ENCODE results near the gene TFAM.
"Not testable (repeated sequence)": the region's sequence is repeated elsewhere in the genome, so short reads cannot be mapped to it uniquely, and the experiment has no call there.

TFAM gene

GRCh38 chr10:58409956-58410610 lies 24.9 kb downstream of the TFAM start:
- Histone ChIP-seq H3K9me3 (ENCODE audit: control insufficient read depth, low read length) (no peaks in the 10 kb centered on the region), H3K9ac (ENCODE audit: low read length) (no peak overlapping the region), H3K4me1 (ENCODE audit: control insufficient read depth, insufficient read depth, low read length) (peaks cover 13% of the 10 kb centered on the region), H3K27me3 (replicated peaks; ENCODE audit: control insufficient read depth, insufficient read depth, low read length) (no peaks in the 10 kb centered on the region), H3K36me3 (ENCODE audit: control insufficient read depth, insufficient read depth, low read length, severe bottlenecking) (no peaks in the 10 kb centered on the region), H3K4me3 (ENCODE audit: low read length) (no peak overlapping the region)
- no peak for DNase-seq (ENCODE audit: low read depth)

GRCh38 chr10:58412502-58412961 lies 27.3 kb downstream of the TFAM start:
- peak; percentile 27 for DNase-seq (ENCODE audit: low read depth)
- Histone ChIP-seq H3K27me3 (replicated peaks; ENCODE audit: control insufficient read depth, insufficient read depth, low read length) (no peaks in the 10 kb centered on the region), H3K36me3 (ENCODE audit: control insufficient read depth, insufficient read depth, low read length, severe bottlenecking) (no peaks in the 10 kb centered on the region), H3K9me3 (ENCODE audit: control insufficient read depth, low read length) (no peaks in the 10 kb centered on the region), H3K9ac (ENCODE audit: low read length) (no peak overlapping the region), H3K4me3 (ENCODE audit: low read length) (no peak overlapping the region), H3K4me1 (ENCODE audit: control insufficient read depth, insufficient read depth, low read length) (peaks cover 14% of the 10 kb centered on the region)

GRCh38 chr10:58414270-58415041 lies 29.2 kb downstream of the TFAM start:
- H3K9ac ChIP-seq (ENCODE audit: low read length): peak overlapping the region; percentile 65
- H3K27me3 ChIP-seq (replicated peaks; ENCODE audit: control insufficient read depth, insufficient read depth, low read length): no peaks in the 10 kb centered on the region
- DNase-seq (ENCODE audit: low read depth): peak; percentile 88
- H3K9me3 ChIP-seq (ENCODE audit: control insufficient read depth, low read length): no peaks in the 10 kb centered on the region
- no peaks in the 10 kb centered on the region for H3K36me3 ChIP-seq (ENCODE audit: control insufficient read depth, insufficient read depth, low read length, severe bottlenecking)
- peak overlapping the region; percentile 29 for H3K4me3 ChIP-seq (ENCODE audit: low read length)
- peaks cover 14% of the 10 kb centered on the region for H3K4me1 ChIP-seq (ENCODE audit: control insufficient read depth, insufficient read depth, low read length)

- Histone ChIP-seq H3K4me3 (ENCODE audit: low read length) (no peak overlapping the region), H3K4me1 (ENCODE audit: control insufficient read depth, insufficient read depth, low read length) (peaks cover 14% of the 10 kb centered on the region), H3K27me3 (replicated peaks; ENCODE audit: control insufficient read depth, insufficient read depth, low read length) (no peaks in the 10 kb centered on the region), H3K36me3 (ENCODE audit: control insufficient read depth, insufficient read depth, low read length, severe bottlenecking) (no peaks in the 10 kb centered on the region), H3K9me3 (ENCODE audit: control insufficient read depth, low read length) (no peaks in the 10 kb centered on the region), H3K9ac (ENCODE audit: low read length) (no peak overlapping the region)
- DNase-seq (ENCODE audit: low read depth): no peak
Observed at GRCh38 chr10:58415757-58416156, 30.5 kb downstream of the TFAM start.

- not testable (repeated sequence) for DNase-seq (ENCODE audit: low read depth)
Observed at GRCh38 chr10:58417902-58418301, 32.7 kb downstream of the TFAM start.

GRCh38 chr10:58424176-58424575 lies 39.0 kb downstream of the TFAM start:
- Histone ChIP-seq H3K9ac (ENCODE audit: low read length) (no peak overlapping the region), H3K36me3 (ENCODE audit: control insufficient read depth, insufficient read depth, low read length, severe bottlenecking) (no peaks in the 10 kb centered on the region), H3K4me1 (ENCODE audit: control insufficient read depth, insufficient read depth, low read length) (no peaks in the 10 kb centered on the region), H3K9me3 (ENCODE audit: control insufficient read depth, low read length) (no peaks in the 10 kb centered on the region), H3K27me3 (replicated peaks; ENCODE audit: control insufficient read depth, insufficient read depth, low read length) (no peaks in the 10 kb centered on the region), H3K4me3 (ENCODE audit: low read length) (no peak overlapping the region)
- no peak for DNase-seq (ENCODE audit: low read depth)

More at GRCh38 chr10:58417902-58418301, 32.7 kb downstream of the TFAM start:
- not testable (repeated sequence) for H3K9ac ChIP-seq (ENCODE audit: low read length); H3K36me3 ChIP-seq (ENCODE audit: control insufficient read depth, insufficient read depth, low read length, severe bottlenecking); H3K9me3 ChIP-seq (ENCODE audit: control insufficient read depth, low read length); H3K27me3 ChIP-seq (replicated peaks; ENCODE audit: control insufficient read depth, insufficient read depth, low read length); H3K4me3 ChIP-seq (ENCODE audit: low read length)
- H3K4me1 ChIP-seq (ENCODE audit: control insufficient read depth, insufficient read depth, low read length): peaks cover 14% of the 10 kb centered on the region

- H3K4me3 ChIP-seq (ENCODE audit: low read length); H3K4me1 ChIP-seq (ENCODE audit: control insufficient read depth, insufficient read depth, low read length); H3K9ac ChIP-seq (ENCODE audit: low read length); H3K36me3 ChIP-seq (ENCODE audit: control insufficient read depth, insufficient read depth, low read length, severe bottlenecking); H3K9me3 ChIP-seq (ENCODE audit: control insufficient read depth, low read length); H3K27me3 ChIP-seq (replicated peaks; ENCODE audit: control insufficient read depth, insufficient read depth, low read length); DNase-seq (ENCODE audit: low read depth): not testable (repeated sequence)
Observed at GRCh38 chr10:58428436-58428835, 43.2 kb downstream of the TFAM start.

- Histone ChIP-seq H3K36me3 (ENCODE audit: control insufficient read depth, insufficient read depth, low read length, severe bottlenecking) (no peaks in the 10 kb centered on the region), H3K4me1 (ENCODE audit: control insufficient read depth, insufficient read depth, low read length) (peaks cover 13% of the 10 kb centered on the region), H3K4me3 (ENCODE audit: low read length) (no peak overlapping the region), H3K9me3 (ENCODE audit: control insufficient read depth, low read length) (no peaks in the 10 kb centered on the region), H3K27me3 (replicated peaks; ENCODE audit: control insufficient read depth, insufficient read depth, low read length) (no peaks in the 10 kb centered on the region), H3K9ac (ENCODE audit: low read length) (no peak overlapping the region)
- DNase-seq (ENCODE audit: low read depth): no peak
Observed at GRCh38 chr10:58431903-58432302, 46.7 kb downstream of the TFAM start.

- no peaks in the 10 kb centered on the region for H3K27me3 ChIP-seq (replicated peaks; ENCODE audit: control insufficient read depth, insufficient read depth, low read length)
- H3K4me1 ChIP-seq (ENCODE audit: control insufficient read depth, insufficient read depth, low read length): peaks cover 24% of the 10 kb centered on the region
- DNase-seq (ENCODE audit: low read depth): no peak
- H3K9ac ChIP-seq (ENCODE audit: low read length): no peak overlapping the region
- H3K36me3 ChIP-seq (ENCODE audit: control insufficient read depth, insufficient read depth, low read length, severe bottlenecking): no peaks in the 10 kb centered on the region
- no peaks in the 10 kb centered on the region for H3K9me3 ChIP-seq (ENCODE audit: control insufficient read depth, low read length)
- no peak overlapping the region for H3K4me3 ChIP-seq (ENCODE audit: low read length)
Observed at GRCh38 chr10:58433066-58433465, 47.9 kb downstream of the TFAM start.

GRCh38 chr10:58433571-58433970 lies 48.4 kb downstream of the TFAM start:
- Histone ChIP-seq H3K27me3 (replicated peaks; ENCODE audit: control insufficient read depth, insufficient read depth, low read length) (no peaks in the 10 kb centered on the region), H3K9ac (ENCODE audit: low read length) (no peak overlapping the region), H3K4me3 (ENCODE audit: low read length) (no peak overlapping the region), H3K4me1 (ENCODE audit: control insufficient read depth, insufficient read depth, low read length) (peaks cover 27% of the 10 kb centered on the region), H3K9me3 (ENCODE audit: control insufficient read depth, low read length) (no peaks in the 10 kb centered on the region), H3K36me3 (ENCODE audit: control insufficient read depth, insufficient read depth, low read length, severe bottlenecking) (no peaks in the 10 kb centered on the region)
- DNase-seq (ENCODE audit: low read depth): no peak

- peaks cover 5% of the 10 kb centered on the region for H3K9me3 ChIP-seq (ENCODE audit: control insufficient read depth, low read length)
- H3K4me3 ChIP-seq (ENCODE audit: low read length): peak overlapping the region; percentile 27
- H3K4me1 ChIP-seq (ENCODE audit: control insufficient read depth, insufficient read depth, low read length): peaks cover 35% of the 10 kb centered on the region
- peak; percentile 92 for DNase-seq (ENCODE audit: low read depth)
- no peaks in the 10 kb centered on the region for H3K36me3 ChIP-seq (ENCODE audit: control insufficient read depth, insufficient read depth, low read length, severe bottlenecking)
- peak overlapping the region; percentile 67 for H3K9ac ChIP-seq (ENCODE audit: low read length)
- no peaks in the 10 kb centered on the region for H3K27me3 ChIP-seq (replicated peaks; ENCODE audit: control insufficient read depth, insufficient read depth, low read length)
Observed at GRCh38 chr10:58435297-58435985, 50.2 kb downstream of the TFAM start.
